HEK293T (cell line): ENCODE measurements around the gene RIF1.
"Not testable (repeated sequence)": the region's sequence is repeated elsewhere in the genome, so short reads cannot be mapped to it uniquely, and the experiment has no call there.

Experiments
- CTCF ChIA-PET: fragments of 350-600 bp; formaldehyde crosslinking; extraction: SDS; loops from one replicate; lab custom pipeline; 2021; ENCODE audit warnings: antibody characterized with exemption, inconsistent platforms; lab: Yijun Ruan, JAX
- POLR2A ChIA-PET: fragments of 350-600 bp; formaldehyde crosslinking; extraction: SDS; loops from one replicate; lab custom pipeline; 2020; ENCODE audit warnings: antibody characterized with exemption, inconsistent platforms; lab: Yijun Ruan, JAX
- DNase-seq: peaks from one replicate; pipeline ENCODE4 v3.0.0; 2012; ENCODE audit warnings: mixed read lengths; ENCODE audit errors: extremely low spot score
- ARNT ChIP-seq: fragments of 450-650 bp; IDR thresholded peaks from 2 replicates; pipeline ENCODE4 v1.6.1; 2017; ENCODE audit warnings: mild to moderate bottlenecking
- BHLHE40 ChIP-seq: fragments of 450-650 bp; IDR thresholded peaks from 2 replicates; pipeline ENCODE4 v1.6.1; 2016; ENCODE audit warnings: mild to moderate bottlenecking, moderate library complexity, borderline replicate concordance
- CTBP1 ChIP-seq: fragments of 450-650 bp; IDR thresholded peaks from 2 replicates; pipeline ENCODE4 v1.6.1; 2016; ENCODE audit warnings: borderline replicate concordance
- ELF4 ChIP-seq: fragments of 450-650 bp; IDR thresholded peaks from 2 replicates; pipeline ENCODE4 v1.6.1; 2017; ENCODE audit warnings: antibody characterized with exemption
- FOXA1 ChIP-seq: fragments of 450-650 bp; IDR thresholded peaks from 2 replicates; pipeline ENCODE4 v1.6.1; 2016; ENCODE audit warnings: mild to moderate bottlenecking
- FOXK2 ChIP-seq: fragments of 450-650 bp; IDR thresholded peaks from 2 replicates; pipeline ENCODE4 v1.6.1; 2016; ENCODE audit warnings: mild to moderate bottlenecking
- FOXM1 ChIP-seq: fragments of 450-650 bp; IDR thresholded peaks from 2 replicates; pipeline ENCODE4 v1.6.1; 2017; ENCODE audit warnings: mild to moderate bottlenecking, borderline replicate concordance
- HDGF ChIP-seq: fragments of 450-650 bp; IDR thresholded peaks from 2 replicates; pipeline ENCODE4 v1.6.1; 2017; ENCODE audit warnings: antibody characterized with exemption, borderline replicate concordance
- L3MBTL2 ChIP-seq: fragments of 450-650 bp; conservative IDR thresholded peaks from 2 replicates; pipeline ENCODE4 v1.6.1; 2016; ENCODE audit warnings: mild to moderate bottlenecking
- LEF1 ChIP-seq: fragments of 450-650 bp; IDR thresholded peaks from 2 replicates; pipeline ENCODE4 v1.6.1; 2017; ENCODE audit warnings: mild to moderate bottlenecking, borderline replicate concordance
- NFRKB ChIP-seq: fragments of 450-650 bp; IDR thresholded peaks from 2 replicates; pipeline ENCODE4 v1.6.1; 2016; ENCODE audit warnings: mild to moderate bottlenecking, moderate library complexity
- SP1 ChIP-seq: fragments of 450-650 bp; IDR thresholded peaks from 2 replicates; pipeline ENCODE4 v1.6.1; 2017
- SUZ12 ChIP-seq: fragments of 450-650 bp; IDR thresholded peaks from 2 replicates; pipeline ENCODE4 v1.6.1; 2016; ENCODE audit warnings: mild to moderate bottlenecking
- TARDBP ChIP-seq: fragments of 450-650 bp; IDR thresholded peaks from 2 replicates; pipeline ENCODE4 v1.6.1; 2016
- ZNF384 ChIP-seq: fragments of 450-650 bp; IDR thresholded peaks from 2 replicates; pipeline ENCODE4 v1.6.1; 2016
- TF ChIP-seq, protein P1 (sequence below): fragments of 450-650 bp; IDR thresholded peaks from 2 replicates; pipeline ENCODE4 v1.6.1; 2016

Gene RIF1

GRCh38 chr2:151417650-151418049 lies 7.9 kb downstream of the RIF1 start:
- no peak for TF ChIP-seq TARDBP
- TF ChIP-seq ARNT: no peak
- TF ChIP-seq ZNF384: no peak
- TF ChIP-seq FOXA1: no peak
- no peak for TF ChIP-seq BHLHE40
- no peak for TF ChIP-seq SP1
- no peak for TF ChIP-seq SUZ12
- TF ChIP-seq FOXM1: no peak
- TF ChIP-seq ELF4: no peak
- TF ChIP-seq CTBP1: no peak
- no peak for TF ChIP-seq NFRKB
- no peak for TF ChIP-seq HDGF
- no peak for TF ChIP-seq FOXK2
- no peak for TF ChIP-seq L3MBTL2
- TF ChIP-seq, protein P1, sequence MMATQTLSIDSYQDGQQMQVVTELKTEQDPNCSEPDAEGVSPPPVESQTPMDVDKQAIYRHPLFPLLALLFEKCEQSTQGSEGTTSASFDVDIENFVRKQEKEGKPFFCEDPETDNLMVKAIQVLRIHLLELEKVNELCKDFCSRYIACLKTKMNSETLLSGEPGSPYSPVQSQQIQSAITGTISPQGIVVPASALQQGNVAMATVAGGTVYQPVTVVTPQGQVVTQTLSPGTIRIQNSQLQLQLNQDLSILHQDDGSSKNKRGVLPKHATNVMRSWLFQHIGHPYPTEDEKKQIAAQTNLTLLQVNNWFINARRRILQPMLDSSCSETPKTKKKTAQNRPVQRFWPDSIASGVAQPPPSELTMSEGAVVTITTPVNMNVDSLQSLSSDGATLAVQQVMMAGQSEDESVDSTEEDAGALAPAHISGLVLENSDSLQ: no peak
- no peak for TF ChIP-seq LEF1
- DNase-seq: no peak
- ChIA-PET POLR2A (interaction anchor here (1.9 kb wide), 1 partner anchor 8 kb away, joined by 6 read pairs; the partner anchor contains the start of gene RIF1), CTCF (no interaction called here)

DNA sequence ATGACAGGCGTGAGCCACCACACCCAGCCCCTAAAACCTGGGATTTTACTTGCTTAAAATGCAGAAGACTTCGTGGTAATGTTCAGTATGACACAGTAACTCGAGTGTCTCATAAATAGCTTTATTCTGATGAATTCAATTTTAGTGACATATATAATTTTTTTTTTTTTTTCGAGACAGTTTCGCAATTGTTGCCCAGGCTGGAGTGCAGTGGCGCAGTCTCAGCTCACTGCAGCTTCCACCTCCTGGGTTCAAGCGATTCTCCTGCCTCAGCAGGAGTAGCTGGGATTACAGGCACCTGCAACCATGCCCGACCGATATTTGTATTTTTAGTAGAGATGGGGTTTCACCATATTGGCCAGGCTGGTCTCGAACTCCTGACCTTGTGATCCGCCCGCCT lies 12.0 kb downstream of the RIF1 start:
- DNase-seq, CTCF ChIA-PET, POLR2A ChIA-PET: not testable (repeated sequence)

GRCh38 chr2:151422917-151423439 lies 13.3 kb downstream of the RIF1 start:
- CTCF ChIA-PET: no interaction called here
- no peak for TF ChIP-seq ARNT
- TF ChIP-seq NFRKB: no peak
- TF ChIP-seq L3MBTL2: no peak
- no peak for TF ChIP-seq SUZ12
- no peak for TF ChIP-seq CTBP1
- no peak for TF ChIP-seq ELF4
- no peak for TF ChIP-seq SP1
- TF ChIP-seq TARDBP: no peak
- no peak for TF ChIP-seq ZNF384
- TF ChIP-seq HDGF: no peak
- no peak for TF ChIP-seq BHLHE40
- no peak for TF ChIP-seq FOXA1
- TF ChIP-seq LEF1: no peak
- TF ChIP-seq FOXK2: no peak
- TF ChIP-seq, protein P1: no peak
- POLR2A ChIA-PET: no interaction called here
- DNase-seq: no peak

DNA sequence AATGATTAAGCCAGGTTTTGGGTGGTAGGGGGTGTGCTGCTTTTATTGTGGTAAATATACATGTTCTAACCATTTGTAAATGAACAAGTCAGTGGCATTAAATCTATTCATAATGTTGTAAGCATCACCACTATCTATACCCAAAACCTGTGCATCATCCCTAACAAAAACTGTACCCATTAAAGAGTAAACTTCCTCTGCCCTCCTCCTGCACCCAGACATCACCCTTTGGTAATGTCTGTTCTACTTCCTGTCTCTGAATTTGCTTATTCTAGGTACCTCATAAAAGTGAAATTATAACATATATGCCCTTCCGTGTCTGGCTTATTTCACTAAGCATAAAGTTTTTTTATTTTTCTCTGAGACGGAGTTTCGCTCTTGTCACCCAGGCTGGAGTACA lies 14.1 kb downstream of the RIF1 start:
- ChIA-PET POLR2A (no interaction called here), CTCF (no interaction called here)
- no peak for DNase-seq
- TF ChIP-seq LEF1: no peak
- TF ChIP-seq NFRKB: no peak
- TF ChIP-seq TARDBP: no peak
- no peak for TF ChIP-seq ZNF384

- CTCF ChIA-PET: interaction anchor here (1.1 to 1.4 kb wide), 3 partner anchors 10 to 17 kb away, joined by 3 to 4 read pairs (median 4); no protein-coding TSS in a partner anchor
- POLR2A ChIA-PET: no interaction called here
- peak; percentile 5 for DNase-seq
- TF ChIP-seq BHLHE40 (no peak), ZNF384 (no peak), CTBP1 (no peak), ELF4 (no peak), SP1 (no peak), LEF1 (no peak), FOXM1 (no peak), ARNT (no peak), L3MBTL2 (no peak), HDGF (no peak)
Observed at GRCh38 chr2:151437630-151438029, 27.9 kb downstream of the RIF1 start.

DNA sequence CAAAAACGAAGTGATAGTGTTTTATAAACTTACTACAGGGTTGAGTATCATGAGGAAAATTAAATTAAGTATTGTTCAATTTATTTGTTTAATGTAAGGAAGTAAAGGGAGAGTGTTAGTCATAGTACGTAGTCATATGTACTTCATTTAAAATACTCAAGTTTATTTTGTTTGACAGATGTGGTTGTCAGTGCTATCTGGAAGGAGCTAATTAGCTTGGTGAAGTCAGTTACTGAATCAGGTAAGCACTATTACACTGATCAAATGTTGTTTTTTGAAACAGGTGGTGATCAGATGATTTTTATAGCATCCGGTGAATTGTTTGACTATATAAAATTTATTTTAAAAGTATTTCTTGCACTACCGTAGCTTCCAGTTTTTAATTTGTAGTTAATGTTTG lies 28.8 kb downstream of the RIF1 start:
- TF ChIP-seq FOXK2 (no peak), NFRKB (no peak), HDGF (no peak), ARNT (no peak), SP1 (no peak), ELF4 (no peak), FOXM1 (no peak), LEF1 (no peak), L3MBTL2 (no peak), CTBP1 (no peak), FOXA1 (no peak), ZNF384 (no peak), BHLHE40 (no peak), TARDBP (no peak), SUZ12 (no peak)
- TF ChIP-seq, protein P1: no peak
- ChIA-PET POLR2A (no interaction called here), CTCF (no interaction called here)
- no peak for DNase-seq

- no peak for DNase-seq
- POLR2A ChIA-PET: no interaction called here
- TF ChIP-seq FOXK2 (no peak), FOXM1 (no peak), SUZ12 (no peak), LEF1 (no peak), BHLHE40 (no peak), TARDBP (no peak), ARNT (no peak), L3MBTL2 (no peak), CTBP1 (no peak), FOXA1 (no peak), SP1 (no peak), ZNF384 (no peak), NFRKB (no peak), ELF4 (no peak), HDGF (no peak)
- TF ChIP-seq, protein P1: no peak
- CTCF ChIA-PET: no interaction called here
Observed at GRCh38 chr2:151439127-151439526, 29.4 kb downstream of the RIF1 start.
